GM12878 (cell line): ENCODE measurements around the gene MACF1. TPM values are rescaled to one million over a fixed set of nuclear protein-coding genes. Genes with fewer than 3 reads are reported as not detected.

Experiments
- ATAC-seq: fragments of 200-7000 bp; cut with Tn5 transposase; 3 replicates; pipeline ENCODE4 v1.9.1; 2020; ENCODE audit warnings: mild to moderate bottlenecking, moderate library complexity
- BruUV-seq: library from RNA; stranded (reverse); fragments of 400-500 nt; replicated peaks from 2 replicates; lab custom pipeline; 2021; lab: Mats Ljungman, UMichigan
- CTCF ChIA-PET: fragments of 300-600 bp; sonication (Branson Sonifier 250); formaldehyde crosslinking; extraction: SDS; loops from one replicate; lab custom pipeline; 2021; ENCODE audit warnings: inconsistent platforms; lab: Yijun Ruan, JAX
- POLR2A ChIA-PET: fragments of 350-600 bp; formaldehyde crosslinking; extraction: SDS; loops from one replicate; lab custom pipeline; 2021; ENCODE audit warnings: inconsistent platforms; lab: Charles Lee
- RAD21 ChIA-PET: fragments of 300-600 bp; sonication (Branson Sonifier 250); formaldehyde crosslinking; loops from one replicate; lab custom pipeline; 2023; ENCODE audit warnings: antibody characterized with exemption; ENCODE audit not compliant: unreplicated experiment; lab: Charles Lee
- SMC1A ChIA-PET: fragments of 300-600 bp; sonication (Branson Sonifier 250); formaldehyde crosslinking; loops from one replicate; lab custom pipeline; 2023; ENCODE audit not compliant: unreplicated experiment, uncharacterized antibody; lab: Charles Lee
- DNase-seq: peaks from one replicate; pipeline ENCODE4 v3.0.0-alpha.2; 2011; ENCODE audit warnings: low read depth, low spot score
- FAIRE-seq: peaks from 3 replicates; lab custom pipeline; 2011; peaks lifted over from hg19 to GRCh38; lab: Jason Lieb, UNC
- H2AFZ ChIP-seq: 2 replicates; pipeline ENCODE4 v1.6.0; 2011; ENCODE audit warnings: low read depth, low read length, control low read depth; ENCODE audit not compliant: control insufficient read depth
- H3K27ac ChIP-seq: 2 replicates; pipeline ENCODE4 v1.5.1; 2011; ENCODE audit warnings: control low read depth; ENCODE audit not compliant: control insufficient read depth, insufficient read depth
- H3K27me3 ChIP-seq, 2 experiments: replicated peaks in 1 of 2; 2 replicates each; pipeline versions ENCODE4 v1.6.0 to v1.6.1; 2011; ENCODE audit warnings: low read length in 1 of 2; ENCODE audit not compliant: control insufficient read depth in 2 of 2, insufficient read depth in 2 of 2
- H3K36me3 ChIP-seq, 2 experiments: 2 replicates each; pipeline ENCODE4 v1.5.1; 2011; ENCODE audit warnings: low read length in 1 of 2; ENCODE audit not compliant: control insufficient read depth in 2 of 2, insufficient read depth in 2 of 2
- H3K4me1 ChIP-seq: 2 replicates; pipeline ENCODE4 v1.6.1; 2011; ENCODE audit warnings: mild to moderate bottlenecking, low read length, moderate library complexity, mixed read lengths; ENCODE audit not compliant: control insufficient read depth, insufficient read depth
- H3K4me2 ChIP-seq: 2 replicates; pipeline ENCODE4 v1.6.0; 2011; ENCODE audit warnings: control low read depth; ENCODE audit not compliant: control insufficient read depth, insufficient read depth
- H3K4me3 ChIP-seq: fragments of 200-600 bp; sonication (generic); 2 replicates; pipeline ENCODE4 v1.5.1; 2016
- H3K79me2 ChIP-seq: 2 replicates; pipeline ENCODE4 v1.6.0; 2011; ENCODE audit warnings: low read length; ENCODE audit not compliant: control insufficient read depth, insufficient read depth
- H3K9ac ChIP-seq: 2 replicates; pipeline ENCODE4 v1.8.0; 2011; ENCODE audit warnings: low read length, control low read depth, mixed read lengths; ENCODE audit not compliant: control insufficient read depth, insufficient read depth
- H3K9me3 ChIP-seq: replicated peaks from 3 replicates; pipeline ENCODE4 v1.5.1; 2011; ENCODE audit warnings: mild to moderate bottlenecking, low read length; ENCODE audit not compliant: control insufficient read depth, insufficient read depth
- H4K20me1 ChIP-seq: 2 replicates; pipeline ENCODE4 v1.6.0; 2011; ENCODE audit not compliant: control insufficient read depth, insufficient read depth
- EZH2 ChIP-seq: IDR thresholded peaks from 2 replicates; pipeline ENCODE4 v1.6.1; 2012; ENCODE audit warnings: low read depth, mild to moderate bottlenecking, control low read depth, inconsistent platforms, low read length, borderline replicate concordance; ENCODE audit not compliant: control insufficient read depth
- MLLT1 ChIP-seq: fragments of 450-650 bp; IDR thresholded peaks from 2 replicates; pipeline ENCODE4 v1.6.1; 2016; ENCODE audit warnings: mild to moderate bottlenecking
- MTA2 ChIP-seq: fragments of 450-650 bp; IDR thresholded peaks from 2 replicates; pipeline ENCODE4 v1.6.1; 2016; ENCODE audit warnings: low read depth, mild to moderate bottlenecking, moderate library complexity
- RBBP5 ChIP-seq: fragments of 200-600 bp; sonication (generic); conservative IDR thresholded peaks from 2 replicates; pipeline ENCODE4 v1.6.1; 2016
- SUZ12 ChIP-seq: fragments of 200-600 bp; sonication (generic); IDR thresholded peaks from one replicate; pipeline ENCODE4 v1.6.1; 2018; ENCODE audit warnings: antibody characterized with exemption, mild to moderate bottlenecking; ENCODE audit not compliant: unreplicated experiment
- ZNF217 ChIP-seq: fragments of 450-650 bp; IDR thresholded peaks from 2 replicates; pipeline ENCODE4 v1.6.1; 2017; ENCODE audit warnings: antibody characterized with exemption, mild to moderate bottlenecking
- ZNF24 ChIP-seq: fragments of 450-650 bp; IDR thresholded peaks from 2 replicates; pipeline ENCODE4 v1.6.1; 2017; ENCODE audit warnings: antibody characterized with exemption, mild to moderate bottlenecking
- WGBS: methylation state at CpG from one replicate; pipeline ENCODE4 v1.1.6; 2016; ENCODE audit warnings: low lambda C conversion rate; ENCODE audit not compliant: insufficient replicate concordance, insufficient coverage; ENCODE audit errors: missing lambda C conversion rate; 5-methylcytosine and 5-hydroxymethylcytosine counted together
- in situ Hi-C: fragments of 300-500 bp; cut with MboI; formaldehyde crosslinking; loops from 9 replicates; pipeline ENCODE4 v1.14.3; 2018; ENCODE audit warnings: mixed read lengths
- intact Hi-C: fragments of 100-400 bp; cut with micrococcal nuclease; formaldehyde crosslinking; loops from one replicate; pipeline ENCODE4 v1.14.2; 2022; ENCODE audit not compliant: unreplicated experiment
- polyA plus RNA-seq, 11 experiments: library from polyadenylated mRNA; depleted of rRNA in 4 of 11; unstranded in 6 of 11; stranded (reverse) in 5 of 11; fragments of >200 nt; fragmentation: Nextera tagmentation in 4 of 11; fragmentation: Illumina TruSeq in 1 of 11; extraction: Ambion mirVana in 4 of 11; extraction: Trizol in 1 of 11; gene quantifications; 1 replicate in 1 of 11; 2 replicates in 10 of 11; pipeline versions ENCODE4 v1.2.1 to v1.2.3, GENCODE V29; 2011 to 2016; ENCODE audit warnings: inconsistent platforms in 2 of 11, missing spikeins in 2 of 11, low read depth in 1 of 11
- total RNA-seq, 4 experiments: library from RNA; depleted of rRNA in 3 of 4; stranded (reverse); fragments of >200 nt in 3 of 4; fragmentation: Illumina TruSeq in 1 of 4; extraction: Trizol in 1 of 4; gene quantifications; 2 replicates each; pipeline versions ENCODE4 v1.2.1 to v1.2.3, GENCODE V29; 2013 to 2021

MACF1 gene
- total and polyA plus RNA-seq, 10 of the 15 experiments (the other 5 are each of a cell fraction or from before 2014, with no cell fraction given), result 15.5 to 201 (median 76.9) TPM

GRCh38 chr1:39287541-39287940, 83.0 kb downstream of the MACF1 start:
- ChIA-PET CTCF (interaction anchor here (0.6 to 1.0 kb wide), 3 partner anchors 95 to 146 kb away, joined by 3 read pairs; no protein-coding TSS in a partner anchor), RAD21 (no interaction called here), POLR2A (no interaction called here), SMC1A (interaction anchor here (0.6 to 2.1 kb wide), 4 partner anchors 11 to 170 kb away, joined by 3 to 10 read pairs (median 4); no protein-coding TSS in a partner anchor)
- no peak overlapping the region for H3K4me2 ChIP-seq
- peaks cover 15 to 42% of the 10 kb centered on the region in 2 experiments for H3K36me3 ChIP-seq
- H2AFZ ChIP-seq, result no peak overlapping the region
- H3K9ac ChIP-seq, result no peak overlapping the region
- no peaks in the 10 kb centered on the region for H3K9me3 ChIP-seq
- no peaks in the 10 kb centered on the region for H3K79me2 ChIP-seq
- FAIRE-seq (no peak), DNase-seq (no peak), ATAC-seq (no peak)
- H3K4me1 ChIP-seq, result no peaks in the 10 kb centered on the region
- H4K20me1 ChIP-seq, result no peaks in the 10 kb centered on the region
- no peak overlapping the region for H3K4me3 ChIP-seq
- in situ Hi-C loops, result no loop called here
- H3K27me3 ChIP-seq, result no peaks in the 10 kb centered on the region
- 100% methylated on average over 1 of the region's 1 CpG for WGBS
- H3K27ac ChIP-seq, result no peak overlapping the region
- intact Hi-C loops, result no loop called here
- no TSS peak for BruUV-seq
- no peak for TF ChIP-seq MLLT1
- no peak for TF ChIP-seq SUZ12
- TF ChIP-seq EZH2, result no peak
- TF ChIP-seq RBBP5, result no peak
- TF ChIP-seq ZNF217, result no peak
- no peak for TF ChIP-seq ZNF24
- TF ChIP-seq MTA2, result no peak
